Rectal smooth muscle tissue (tissue), 1 donor: ENCODE data around the gene RAD51B.

ENCODE experiments used
- H3K27ac ChIP-seq: one replicate; pipeline ENCODE4 v1.7.0; 2013; ENCODE audit warnings: low read depth, low read length, inconsistent platforms
- H3K27me3 ChIP-seq: one replicate; pipeline ENCODE4 v1.7.0; 2013; ENCODE audit warnings: low read length; ENCODE audit not compliant: control insufficient read depth, insufficient read depth
- H3K36me3 ChIP-seq: one replicate; pipeline ENCODE4 v1.7.0; 2013; ENCODE audit warnings: low read length; ENCODE audit not compliant: control insufficient read depth, insufficient read depth
- H3K4me1 ChIP-seq: one replicate; pipeline ENCODE4 v1.7.0; 2013; ENCODE audit warnings: low read length; ENCODE audit not compliant: control insufficient read depth, insufficient read depth
- H3K4me3 ChIP-seq: one replicate; pipeline ENCODE4 v1.7.0; 2013; ENCODE audit warnings: low read length
- H3K9ac ChIP-seq: one replicate; pipeline ENCODE4 v1.7.0; 2013; ENCODE audit warnings: low read length

RAD51B gene

DNA sequence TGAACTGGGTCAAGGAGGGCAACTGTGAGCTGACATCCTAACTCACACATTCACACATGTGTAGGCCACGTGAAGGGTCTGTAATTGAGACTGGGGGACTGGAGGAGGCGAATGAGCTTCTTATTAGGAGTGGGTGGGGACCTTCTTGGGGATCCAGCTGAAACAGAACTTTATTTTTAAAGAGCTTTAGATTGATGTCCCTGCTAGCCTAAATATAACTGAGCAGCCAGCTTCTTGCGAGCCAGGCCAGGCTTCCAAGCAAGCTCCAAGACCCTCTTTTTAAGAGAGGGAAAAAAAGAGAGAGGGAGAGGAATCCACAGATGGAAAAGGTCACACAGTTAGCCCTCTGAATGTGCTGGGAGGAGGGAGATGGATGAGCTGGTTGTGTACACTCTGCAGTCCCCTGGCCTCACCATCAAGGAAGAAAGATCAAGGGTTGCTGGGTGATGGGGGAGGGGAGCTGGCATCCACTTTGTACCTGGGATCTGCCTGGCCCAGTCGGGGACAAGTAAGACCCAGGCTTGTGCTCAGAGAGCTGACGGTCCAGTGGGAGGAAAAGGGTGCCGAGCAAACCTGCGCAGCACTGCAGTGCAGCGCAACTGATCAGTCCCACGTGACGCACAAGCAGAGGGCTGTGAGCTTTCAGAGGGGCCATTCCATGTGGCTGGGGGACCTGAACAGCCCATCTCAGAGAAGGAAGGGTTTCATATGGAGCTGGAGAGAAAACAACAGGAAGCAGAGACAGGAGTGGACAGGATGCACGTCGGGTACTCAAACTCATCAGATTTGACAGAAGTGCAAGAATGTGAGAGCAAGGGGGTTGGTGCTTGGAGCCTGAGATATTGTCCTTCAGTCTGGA, 818.8 kb downstream of the RAD51B start:
- Histone ChIP-seq H3K27ac (peak overlapping the region; percentile 74), H3K9ac (no peak overlapping the region), H3K4me1 (peaks cover 35% of the 10 kb centered on the region)

DNA sequence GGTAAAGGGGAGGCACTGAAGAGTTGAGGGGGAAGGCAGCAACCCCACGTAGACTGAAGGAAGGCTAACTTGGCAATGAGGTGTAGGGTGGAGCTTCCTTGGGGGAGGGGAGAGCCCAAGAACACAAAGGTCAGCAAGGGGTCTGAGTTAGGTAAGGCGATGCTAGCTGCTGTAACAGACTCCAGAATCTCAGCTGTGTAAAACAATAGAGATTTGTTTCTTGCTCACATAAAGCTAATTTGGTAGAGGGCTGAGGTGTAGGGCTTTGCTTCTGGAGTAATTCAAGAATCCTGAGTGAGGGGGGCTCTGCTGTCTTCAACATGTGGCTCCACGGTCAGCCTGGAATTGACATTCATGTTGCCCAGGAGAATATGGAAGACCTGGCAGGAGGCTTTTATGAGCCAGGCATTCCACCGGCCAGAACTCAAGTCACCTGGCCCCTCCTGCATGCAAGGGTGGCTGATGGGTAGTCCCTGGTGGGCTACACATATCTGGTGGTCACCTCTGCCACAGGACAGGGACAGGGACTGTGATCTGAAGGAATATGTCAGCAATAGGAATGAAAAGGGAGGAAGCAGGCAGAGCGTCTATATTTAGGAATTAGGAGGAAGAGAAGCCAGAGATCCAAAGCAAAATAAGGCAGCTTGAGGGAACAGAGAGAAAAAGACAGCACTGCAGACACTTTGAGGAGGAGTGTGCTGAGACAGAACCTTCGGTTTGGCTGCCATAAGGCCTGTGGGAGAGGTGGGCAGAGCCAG, 819.6 kb downstream of the RAD51B start:
- no peaks in the 10 kb centered on the region for H3K36me3 ChIP-seq
- H3K4me1 ChIP-seq, result peaks cover 27% of the 10 kb centered on the region
- H3K9ac ChIP-seq, result no peak overlapping the region
- H3K27ac ChIP-seq, result peak overlapping the region; percentile 73
- H3K4me3 ChIP-seq, result no peak overlapping the region
- no peaks in the 10 kb centered on the region for H3K27me3 ChIP-seq

More for the DNA sequence above, 818.8 kb downstream of the RAD51B start:
- H3K27me3 ChIP-seq, result no peaks in the 10 kb centered on the region
- no peaks in the 10 kb centered on the region for H3K36me3 ChIP-seq
- H3K4me3 ChIP-seq, result peak overlapping the region; percentile 4

DNA sequence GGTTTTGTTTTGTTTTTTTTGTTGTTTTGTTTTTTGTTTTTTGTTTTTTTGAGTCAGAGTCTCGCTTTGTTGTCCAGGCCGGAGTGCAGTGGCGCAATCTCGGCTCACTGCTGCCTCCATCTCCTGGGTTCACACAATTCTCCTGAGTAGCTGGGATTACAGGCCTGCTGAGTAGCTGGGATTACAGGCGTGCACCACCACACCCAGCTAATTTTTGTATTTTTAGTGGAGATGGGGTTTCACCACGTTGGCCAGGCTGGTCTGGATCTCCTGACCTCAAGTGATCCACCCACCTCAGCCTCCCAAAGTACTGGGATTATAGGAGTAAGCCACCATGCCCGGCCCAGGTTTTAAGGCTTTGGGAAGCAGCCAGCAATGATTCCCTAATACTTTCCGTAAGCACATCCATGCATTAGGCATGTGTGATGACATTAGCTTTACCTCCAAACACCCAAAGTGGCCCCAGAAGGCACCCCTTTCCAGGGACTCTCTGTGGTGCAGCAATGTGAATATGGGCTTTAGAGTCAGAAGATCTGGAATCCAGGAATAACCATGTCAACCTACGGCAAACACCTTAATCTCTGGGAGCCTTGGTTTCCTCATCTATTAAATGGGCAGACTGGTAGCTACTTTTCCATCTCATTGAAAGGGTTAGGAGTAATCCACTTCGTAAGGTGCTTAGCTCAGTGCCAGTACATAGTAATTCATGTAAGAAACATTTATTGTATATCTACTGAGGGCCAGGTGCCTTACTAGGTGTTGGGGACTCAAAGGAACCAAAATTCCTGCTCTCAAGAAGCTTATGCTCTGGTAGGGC, 820.4 kb downstream of the RAD51B start:
- Histone ChIP-seq H3K36me3 (no peaks in the 10 kb centered on the region), H3K27ac (peak overlapping the region; percentile 73), H3K4me1 (peaks cover 25% of the 10 kb centered on the region), H3K9ac (no peak overlapping the region), H3K27me3 (no peaks in the 10 kb centered on the region), H3K4me3 (no peak overlapping the region)

- Histone ChIP-seq H3K4me3 (no peak overlapping the region), H3K9ac (no peak overlapping the region), H3K36me3 (no peaks in the 10 kb centered on the region), H3K4me1 (peaks cover 23% of the 10 kb centered on the region), H3K27ac (no peak overlapping the region), H3K27me3 (no peaks in the 10 kb centered on the region)
Observed at GRCh38 chr14:68643673-68644072, 824.1 kb downstream of the RAD51B start.

- Histone ChIP-seq H3K27ac (no peak overlapping the region), H3K27me3 (no peaks in the 10 kb centered on the region), H3K9ac (no peak overlapping the region), H3K4me3 (no peak overlapping the region), H3K4me1 (peaks cover 18% of the 10 kb centered on the region), H3K36me3 (no peaks in the 10 kb centered on the region)
Observed at GRCh38 chr14:68644101-68644500, 824.5 kb downstream of the RAD51B start.

- H3K4me1 ChIP-seq, result peaks cover 16% of the 10 kb centered on the region
- H3K9ac ChIP-seq, result no peak overlapping the region
- no peak overlapping the region for H3K27ac ChIP-seq
- H3K4me3 ChIP-seq, result no peak overlapping the region
- H3K36me3 ChIP-seq, result no peaks in the 10 kb centered on the region
- H3K27me3 ChIP-seq, result no peaks in the 10 kb centered on the region
Observed at GRCh38 chr14:68645371-68645770, 825.8 kb downstream of the RAD51B start.

DNA sequence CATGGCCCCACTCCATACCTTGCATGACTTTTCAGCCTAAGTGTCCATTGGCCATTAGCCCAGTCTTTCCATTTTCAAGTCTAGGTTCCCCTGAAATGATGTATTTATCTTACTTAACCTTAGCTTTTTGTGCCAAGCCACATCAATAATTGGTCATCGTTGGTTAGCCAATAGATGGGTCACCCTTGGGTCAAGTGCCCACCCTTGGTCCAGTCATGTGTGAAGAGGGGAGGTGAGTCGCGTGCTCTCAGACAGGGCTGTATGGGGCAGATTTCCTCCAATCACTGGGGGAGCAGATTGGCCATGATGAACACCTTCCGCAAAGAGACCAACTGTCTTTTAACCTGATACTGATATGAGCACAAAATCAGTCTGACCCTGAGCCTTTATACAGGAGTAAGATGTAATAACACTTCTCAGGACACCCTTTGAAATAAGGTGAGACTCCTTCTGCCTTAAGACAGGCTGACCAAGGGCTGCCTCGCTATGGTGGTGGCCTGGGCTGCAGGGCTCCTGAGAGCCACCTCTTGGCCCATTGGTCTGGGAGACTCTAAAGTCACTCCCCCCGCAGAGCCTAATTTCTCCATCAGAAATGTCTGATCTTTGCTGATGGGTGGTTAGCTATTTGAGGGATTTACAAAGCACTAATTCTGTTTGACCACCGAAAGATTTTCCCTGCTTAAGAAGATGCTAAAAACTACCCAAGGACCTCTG, 830.1 kb downstream of the RAD51B start:
- Histone ChIP-seq H3K4me1 (peaks cover 51% of the 10 kb centered on the region), H3K27ac (peak overlapping the region; percentile 93), H3K36me3 (no peaks in the 10 kb centered on the region), H3K27me3 (no peaks in the 10 kb centered on the region), H3K4me3 (no peak overlapping the region), H3K9ac (no peak overlapping the region)

DNA sequence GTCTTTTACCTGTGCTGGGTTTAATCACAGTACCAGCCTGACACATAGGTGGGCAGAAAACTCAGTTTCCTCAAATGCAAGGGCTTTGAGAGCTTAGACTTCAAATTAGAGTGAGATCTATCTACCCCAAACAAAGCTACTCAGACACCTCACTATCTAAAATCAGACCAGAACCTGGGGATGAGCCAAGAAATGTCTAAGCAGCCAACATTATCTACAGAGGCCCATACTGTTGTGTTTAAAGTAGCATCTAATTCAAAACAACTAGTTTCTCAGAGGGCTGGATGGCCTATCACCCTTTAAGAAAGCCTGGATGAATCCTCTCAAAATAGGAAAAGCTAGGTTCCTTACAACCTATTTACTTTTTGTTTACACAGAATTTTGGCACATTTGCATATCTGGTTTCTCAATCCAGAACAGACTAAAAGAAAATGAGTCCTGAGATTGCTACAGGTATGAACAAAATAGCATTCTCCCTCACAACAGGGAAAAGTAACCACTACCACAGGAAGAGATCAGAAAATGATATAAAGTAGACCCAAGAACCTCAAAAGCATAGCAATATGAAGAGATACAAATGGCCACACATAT, 830.9 kb downstream of the RAD51B start:
- Histone ChIP-seq H3K36me3 (no peaks in the 10 kb centered on the region), H3K9ac (no peak overlapping the region), H3K27me3 (no peaks in the 10 kb centered on the region), H3K27ac (peak overlapping the region; percentile 93), H3K4me3 (no peak overlapping the region), H3K4me1 (peaks cover 56% of the 10 kb centered on the region)

DNA sequence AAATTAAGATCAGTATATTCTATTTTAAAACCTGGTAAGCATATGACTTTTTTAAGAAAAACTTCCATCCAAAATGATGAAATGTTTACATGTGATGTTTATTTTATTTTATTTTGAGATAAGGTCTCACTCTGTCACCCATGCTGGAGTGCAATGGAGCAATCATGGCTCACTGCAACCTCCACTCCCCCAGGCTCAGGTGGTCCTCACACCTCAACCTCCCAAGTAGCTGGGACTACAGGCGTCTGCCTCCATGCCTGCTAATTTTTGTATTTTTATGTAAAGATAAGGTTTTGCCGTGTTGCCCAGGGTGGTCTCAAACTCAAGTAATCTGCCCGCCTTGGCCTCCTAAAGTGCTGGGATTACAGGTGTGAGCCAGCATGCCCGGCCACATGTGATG, 831.5 kb downstream of the RAD51B start:
- Histone ChIP-seq H3K9ac (no peak overlapping the region), H3K36me3 (no peaks in the 10 kb centered on the region), H3K4me3 (no peak overlapping the region), H3K4me1 (peaks cover 56% of the 10 kb centered on the region), H3K27me3 (no peaks in the 10 kb centered on the region), H3K27ac (peak overlapping the region; percentile 93)

DNA sequence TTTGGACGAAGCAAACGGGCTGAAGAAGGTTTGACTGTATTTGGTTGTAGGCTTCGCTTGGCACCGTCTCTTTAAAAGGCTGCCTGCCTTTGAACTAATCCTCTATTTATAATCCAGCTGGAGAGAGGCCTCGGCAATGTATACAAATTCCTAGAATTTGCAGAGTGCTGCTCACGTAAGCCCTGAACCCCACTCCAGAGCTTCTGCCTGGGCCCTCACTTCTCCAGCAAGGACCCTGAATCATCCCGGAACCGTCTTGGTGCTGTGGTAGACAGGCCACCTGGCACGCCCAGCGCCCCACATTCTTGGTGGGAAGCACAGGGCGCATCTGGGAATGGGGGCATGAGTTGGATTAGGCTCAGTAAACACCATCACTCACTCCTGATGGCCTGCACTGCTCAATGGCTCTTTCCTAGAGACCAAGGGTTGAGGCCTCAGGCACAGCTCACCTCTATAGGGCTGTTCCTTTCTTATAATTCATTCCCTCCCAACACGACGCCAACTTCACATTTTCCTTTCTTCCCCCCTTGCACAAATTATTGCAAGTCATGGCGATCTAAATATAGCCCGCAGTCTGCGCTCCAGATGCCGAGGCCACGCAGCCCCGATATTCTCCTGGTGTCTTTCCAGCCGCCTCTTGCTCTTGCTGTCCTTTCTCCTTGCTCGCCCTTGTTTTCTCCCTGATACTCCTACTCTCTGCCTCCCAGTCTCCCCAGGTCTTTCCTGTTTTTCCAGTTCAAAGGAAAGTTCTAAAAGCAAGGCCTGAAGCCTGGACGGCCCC, 832.3 kb downstream of the RAD51B start:
- peaks cover 56% of the 10 kb centered on the region for H3K4me1 ChIP-seq
- no peaks in the 10 kb centered on the region for H3K36me3 ChIP-seq
- H3K9ac ChIP-seq, result no peak overlapping the region
- H3K4me3 ChIP-seq, result no peak overlapping the region
- no peaks in the 10 kb centered on the region for H3K27me3 ChIP-seq
- H3K27ac ChIP-seq, result peak overlapping the region; percentile 93

- H3K36me3 ChIP-seq, result no peaks in the 10 kb centered on the region
- H3K4me1 ChIP-seq, result peaks cover 56% of the 10 kb centered on the region
- H3K27ac ChIP-seq, result peak overlapping the region; percentile 93
- no peak overlapping the region for H3K4me3 ChIP-seq
- no peak overlapping the region for H3K9ac ChIP-seq
- no peaks in the 10 kb centered on the region for H3K27me3 ChIP-seq
Observed at GRCh38 chr14:68652433-68652690, 832.8 kb downstream of the RAD51B start.
